WTC11 (cell line): ENCODE data around the gene TMEM121B. TPM values are rescaled to one million over a fixed set of nuclear protein-coding genes. Genes with fewer than 3 reads are reported as not detected.

Experiments
- ATAC-seq: fragments of 200-7000 bp; cut with Tn5 transposase; 2 replicates; pipeline ENCODE4 v1.10.0; 2021; ENCODE audit warnings: mild to moderate bottlenecking, moderate library complexity
- CTCF ChIA-PET: fragments of 300-600 bp; sonication (Branson Sonifier 250); formaldehyde crosslinking; loops from one replicate; lab custom pipeline; 2021; ENCODE audit warnings: antibody characterized with exemption; lab: Charles Lee
- POLR2A ChIA-PET: fragments of 350-600 bp; sonication (Branson Sonifier 250); formaldehyde crosslinking; loops from one replicate; lab custom pipeline; 2021; ENCODE audit warnings: antibody characterized with exemption; lab: Charles Lee
- DNase-seq: peaks from one replicate; pipeline ENCODE4 v3.0.0; 2021; ENCODE audit warnings: low spot score
- H3K27ac Mint-ChIP-seq: 2 replicates; pipeline ENCODE4 v1.8.0; 2021; ENCODE audit warnings: mixed read lengths
- H3K27me3 Mint-ChIP-seq: 2 replicates; pipeline ENCODE4 v1.8.0; 2021; ENCODE audit warnings: low read depth, mild to moderate bottlenecking, moderate library complexity, mixed read lengths
- H3K36me3 Mint-ChIP-seq: 2 replicates; pipeline ENCODE4 v1.8.0; 2021; ENCODE audit warnings: mixed read lengths
- H3K4me1 Mint-ChIP-seq: 2 replicates; pipeline ENCODE4 v1.8.0; 2022; ENCODE audit warnings: mixed read lengths
- H3K4me3 Mint-ChIP-seq: 2 replicates; pipeline ENCODE4 v1.8.0; 2021; ENCODE audit warnings: mild to moderate bottlenecking, moderate library complexity, mixed read lengths
- H3K9me3 Mint-ChIP-seq: 2 replicates; pipeline ENCODE4 v1.8.0; 2021; ENCODE audit warnings: mixed read lengths
- EMX1 ChIP-seq: fragments of 250-450 bp; sonication (Bioruptor Pico); IDR thresholded peaks from 2 replicates; pipeline ENCODE4 v1.8.0; 2021; ENCODE audit warnings: mild to moderate bottlenecking
- ERG ChIP-seq: fragments of 250-450 bp; sonication (Bioruptor Pico); IDR thresholded peaks from 2 replicates; pipeline ENCODE4 v1.8.0; 2021; ENCODE audit warnings: mild to moderate bottlenecking
- FOXJ3 ChIP-seq: sonication (generic); formaldehyde crosslinking; IDR thresholded peaks from 2 replicates; pipeline ENCODE4 v1.9.0; 2021; ENCODE audit warnings: missing genetic modification reagents, mild to moderate bottlenecking, borderline replicate concordance
- GABPB1 ChIP-seq: sonication (generic); formaldehyde crosslinking; IDR thresholded peaks from 2 replicates; pipeline ENCODE4 v1.8.1; 2023; ENCODE audit warnings: mild to moderate bottlenecking, missing genetic modification reagents
- IRF1 ChIP-seq: sonication (generic); formaldehyde crosslinking; IDR thresholded peaks from 2 replicates; pipeline ENCODE4 v1.8.0; 2023; ENCODE audit warnings: missing genetic modification reagents
- IRF2 ChIP-seq: sonication (generic); formaldehyde crosslinking; IDR thresholded peaks from 2 replicates; pipeline ENCODE4 v1.8.0; 2022; ENCODE audit warnings: low read depth, missing genetic modification reagents, borderline replicate concordance
- JAZF1 ChIP-seq: fragments of 250-450 bp; sonication (Bioruptor Pico); IDR thresholded peaks from 2 replicates; pipeline ENCODE4 v1.9.0; 2021; ENCODE audit warnings: moderate library complexity, mild to moderate bottlenecking, inconsistent platforms
- MLX ChIP-seq: sonication (generic); formaldehyde crosslinking; IDR thresholded peaks from 2 replicates; pipeline ENCODE4 v1.8.1; 2023; ENCODE audit warnings: mild to moderate bottlenecking, missing genetic modification reagents, moderate library complexity
- SP1 ChIP-seq: sonication (generic); formaldehyde crosslinking; conservative IDR thresholded peaks from 2 replicates; pipeline ENCODE4 v1.8.1; 2022; ENCODE audit warnings: missing genetic modification reagents
- TEAD1 ChIP-seq: sonication (generic); formaldehyde crosslinking; IDR thresholded peaks from 2 replicates; pipeline ENCODE4 v1.8.0; 2022; ENCODE audit warnings: mild to moderate bottlenecking, missing genetic modification reagents
- TEAD4 ChIP-seq: sonication (generic); formaldehyde crosslinking; IDR thresholded peaks from 2 replicates; pipeline ENCODE4 v1.8.0; 2022; ENCODE audit warnings: mild to moderate bottlenecking, missing genetic modification reagents
- ZNF138 ChIP-seq: sonication (generic); formaldehyde crosslinking; conservative IDR thresholded peaks from 2 replicates; pipeline ENCODE4 v1.8.1; 2022; ENCODE audit warnings: mild to moderate bottlenecking, moderate library complexity, missing genetic modification reagents
- ZNF425 ChIP-seq: fragments of 250-450 bp; sonication (Bioruptor Pico); conservative IDR thresholded peaks from 2 replicates; pipeline ENCODE4 v1.9.0; 2021; ENCODE audit warnings: mild to moderate bottlenecking
- ZNF532 ChIP-seq: fragments of 250-450 bp; sonication (Bioruptor Pico); IDR thresholded peaks from 2 replicates; pipeline ENCODE4 v1.9.0; 2021; ENCODE audit warnings: mild to moderate bottlenecking, borderline replicate concordance
- total RNA-seq: library from RNA; stranded (reverse); gene quantifications from 3 replicates; pipeline ENCODE4 v1.2.3, GENCODE V29; 2021

Gene TMEM121B
- total RNA-seq, 1 experiment from 2014 or later = 7.5 TPM

- CTCF ChIA-PET = interaction anchor here (0.6 to 1.7 kb wide), 6 partner anchors 9 to 1066 kb away, joined by 3 to 8 read pairs (median 4); partner anchors contain the start of gene USP18
- H3K27ac Mint-ChIP-seq = no peak overlapping the region; the same call in 1 of the 2 replicates
Measured at GRCh38 chr22:17083811-17084441, 37.2 kb downstream of the TMEM121B start.

More at GRCh38 chr22:17083811-17084441, 37.2 kb downstream of the TMEM121B start:
- no peaks in the 10 kb centered on the region for H3K36me3 Mint-ChIP-seq
- H3K27me3 Mint-ChIP-seq = peaks cover 34% of the 10 kb centered on the region
- H3K4me3 Mint-ChIP-seq = peak overlapping the region; percentile 71
- H3K9me3 Mint-ChIP-seq = no peaks in the 10 kb centered on the region
- POLR2A ChIA-PET = no interaction called here
- no peak for ATAC-seq
- TF ChIP-seq TEAD1 (CRISPR knock-in tag) (no peak), FOXJ3 (CRISPR knock-in tag) (no peak), ERG (no peak), TEAD4 (CRISPR knock-in tag) (no peak), ZNF532 (CRISPR knock-in tag) (no peak), ZNF425 (CRISPR knock-in tag) (no peak), GABPB1 (CRISPR knock-in tag) (no peak), IRF2 (CRISPR knock-in tag) (no peak), ZNF138 (no peak), SP1 (CRISPR knock-in tag) (no peak), EMX1 (CRISPR knock-in tag) (no peak), IRF1 (CRISPR knock-in tag) (no peak), MLX (no peak), JAZF1 (CRISPR knock-in tag) (no peak)
- TF ChIP-seq, all 79 proteins: peak for 0
- H3K4me1 Mint-ChIP-seq = peaks cover 17% of the 10 kb centered on the region
- DNase-seq = no peak
